CD4-positive, CD25-positive, alpha-beta regulatory T cell (primary cell): ENCODE measurements around the gene KATNA1. TPM values are rescaled to one million over a fixed set of nuclear protein-coding genes. Genes with fewer than 3 reads are reported as not detected.

Experiments
- ATAC-seq, 2 donors: fragments of 150-1000 bp; cut with Tn5 transposase; one replicate each; pipeline ENCODE4 v1.10.0; 2021; ENCODE audit warnings: low read depth in 2 of 2, moderate number of reproducible peaks in 2 of 2, moderate library complexity in 1 of 2
- DNase-seq, 3 donors: peaks; one replicate each; pipeline versions ENCODE4 v3.0.0 to v3.0.0-alpha.2; 2012 to 2022; ENCODE audit warnings: mixed read lengths in 1 of 3
- H3K27ac ChIP-seq: one replicate; pipeline ENCODE4 v1.7.0; 2013; ENCODE audit warnings: mild to moderate bottlenecking, low read length; ENCODE audit not compliant: insufficient read depth, poor library complexity, severe bottlenecking
- H3K27me3 ChIP-seq: one replicate; pipeline ENCODE4 v1.7.0; 2013; ENCODE audit warnings: low read length; ENCODE audit not compliant: control insufficient read depth, insufficient read depth
- H3K36me3 ChIP-seq: one replicate; pipeline ENCODE4 v1.7.0; 2013; ENCODE audit warnings: mild to moderate bottlenecking, low read length, moderate library complexity; ENCODE audit not compliant: control insufficient read depth, insufficient read depth
- H3K4me1 ChIP-seq: 2 replicates; pipeline ENCODE4 v1.7.0; 2013; ENCODE audit warnings: mild to moderate bottlenecking, low read length; ENCODE audit not compliant: insufficient read depth, control insufficient read depth, poor library complexity, severe bottlenecking
- H3K4me3 ChIP-seq: one replicate; pipeline ENCODE4 v1.7.0; 2013; ENCODE audit warnings: low read depth, mild to moderate bottlenecking, low read length, moderate library complexity
- H3K9me3 ChIP-seq, 2 experiments: 1 replicate in 1 of 2; 2 replicates in 1 of 2; pipeline ENCODE4 v1.7.0; 2013; ENCODE audit warnings: low read length in 2 of 2, mild to moderate bottlenecking in 1 of 2, moderate library complexity in 1 of 2; ENCODE audit not compliant: control insufficient read depth in 2 of 2
- H3K27ac Mint-ChIP-seq, 3 donors: one replicate each; pipeline ENCODE4 v1.8.0; 2020 to 2022; ENCODE audit warnings: mild to moderate bottlenecking in 3 of 3, mixed read lengths in 3 of 3, moderate library complexity in 2 of 3
- H3K27me3 Mint-ChIP-seq: one replicate; pipeline ENCODE4 v1.8.0; 2022; ENCODE audit warnings: mild to moderate bottlenecking, mixed read lengths
- H3K36me3 Mint-ChIP-seq: one replicate; pipeline ENCODE4 v1.8.0; 2020; ENCODE audit warnings: mixed read lengths
- H3K4me1 Mint-ChIP-seq, 4 donors: one replicate each; pipeline ENCODE4 v1.8.0; 2020 to 2022; ENCODE audit warnings: mixed read lengths in 4 of 4, mild to moderate bottlenecking in 1 of 4
- H3K4me3 Mint-ChIP-seq, 4 donors: one replicate each; pipeline ENCODE4 v1.8.0; 2020 to 2022; ENCODE audit warnings: mild to moderate bottlenecking in 4 of 4, mixed read lengths in 4 of 4, moderate library complexity in 3 of 4
- H3K9me3 Mint-ChIP-seq, 7 donors: one replicate each; pipeline ENCODE4 v1.8.0; 2020 to 2022; ENCODE audit warnings: mixed read lengths in 7 of 7, mild to moderate bottlenecking in 3 of 7, moderate library complexity in 2 of 7
- polyA plus RNA-seq, 4 donors: library from polyadenylated mRNA; unstranded; fragments of 300-500 nt; fragmentation: Illumina TruSeq; gene quantifications; one replicate each; pipeline ENCODE4 v1.2.3, GENCODE V29; 2021
- total RNA-seq: library from RNA; stranded (reverse); gene quantifications from one replicate; pipeline ENCODE4 v1.2.3, GENCODE V29; 2022

The KATNA1 gene
- total RNA-seq (22.9 TPM), polyA plus RNA-seq (10 to 100 TPM; 26.3 to 35.5 (median 32.0) TPM)

DNA sequence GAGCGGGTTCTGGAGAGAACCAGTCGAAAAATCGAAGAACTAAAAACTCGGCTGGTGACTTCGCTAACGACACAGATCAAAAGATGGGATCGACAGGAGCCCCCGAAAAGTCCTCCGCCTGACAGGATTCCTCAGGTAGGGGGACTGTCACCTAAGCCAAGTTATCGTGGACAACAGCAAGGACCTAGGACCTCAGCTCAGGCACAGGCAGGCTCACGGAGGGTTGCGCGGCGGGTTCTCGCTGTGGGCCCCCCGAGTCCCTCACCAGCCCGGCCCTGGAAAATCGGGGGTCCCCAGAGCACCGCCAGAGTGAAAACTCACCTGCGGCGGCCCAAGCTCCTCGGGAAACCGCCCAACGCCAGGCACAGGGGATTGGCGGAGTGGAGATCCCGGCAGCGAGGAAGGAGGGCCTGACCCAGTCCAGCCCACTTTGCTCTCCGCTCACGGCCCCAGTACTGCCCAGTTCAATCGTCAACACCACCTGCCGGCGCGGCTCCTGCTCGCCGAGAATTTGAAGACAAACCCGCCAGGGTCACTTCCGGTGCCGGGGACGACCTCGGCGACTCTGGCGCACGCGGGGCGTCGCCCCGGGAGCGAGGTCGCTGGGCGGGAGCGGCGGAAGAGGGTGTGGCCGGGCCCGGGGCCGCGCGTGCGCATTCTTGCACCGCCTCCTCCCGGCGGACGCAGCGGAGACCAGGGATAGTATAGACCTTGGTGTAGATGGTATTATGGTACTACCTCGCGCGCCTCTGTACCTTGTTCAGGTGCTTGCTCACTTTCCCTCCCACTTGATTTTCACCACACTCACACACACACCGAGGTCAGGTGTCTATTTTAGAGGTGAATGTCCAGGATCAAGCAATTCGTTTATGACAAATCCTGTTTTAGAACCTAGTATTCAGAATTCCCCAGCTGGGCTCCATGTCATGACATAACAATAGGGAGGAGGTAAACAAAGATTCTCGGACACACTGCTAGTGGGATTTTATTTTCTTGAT, at the start of gene KATNA1:
KATNA1 (minus strand) TSS at position 567 of the 998 bp plus-strand sequence. CDS start 10,167 bp downstream, outside the sequence.
- H3K27me3 ChIP-seq, result no peaks in the 10 kb centered on the region
- H3K27ac Mint-ChIP-seq, result peak within 1 kb of the TSS; percentile 94 to 98 (median 97)
- H3K27ac ChIP-seq, result peak within 1 kb of the TSS; percentile 81
- H3K9me3 ChIP-seq, result no peaks in the 10 kb centered on the region
- peaks cover 19 to 48% (median 31%) of the 10 kb centered on the region in 4 donors for H3K4me1 Mint-ChIP-seq
- H3K36me3 Mint-ChIP-seq, result peaks cover 1% of the 10 kb centered on the region
- H3K27me3 Mint-ChIP-seq, result no peaks in the 10 kb centered on the region
- DNase-seq (peak; percentile 82 to 93 (median 83)), ATAC-seq (peak; percentile 91)
- H3K9me3 Mint-ChIP-seq, result no peaks in the 10 kb centered on the region
- H3K36me3 ChIP-seq, result no peaks in the 10 kb centered on the region
- peak within 1 kb of the TSS; percentile 92 for H3K4me3 ChIP-seq
- peaks cover 23% of the 10 kb centered on the region for H3K4me1 ChIP-seq
- peak within 1 kb of the TSS; percentile 71 to 98 (median 94) for H3K4me3 Mint-ChIP-seq

DNA sequence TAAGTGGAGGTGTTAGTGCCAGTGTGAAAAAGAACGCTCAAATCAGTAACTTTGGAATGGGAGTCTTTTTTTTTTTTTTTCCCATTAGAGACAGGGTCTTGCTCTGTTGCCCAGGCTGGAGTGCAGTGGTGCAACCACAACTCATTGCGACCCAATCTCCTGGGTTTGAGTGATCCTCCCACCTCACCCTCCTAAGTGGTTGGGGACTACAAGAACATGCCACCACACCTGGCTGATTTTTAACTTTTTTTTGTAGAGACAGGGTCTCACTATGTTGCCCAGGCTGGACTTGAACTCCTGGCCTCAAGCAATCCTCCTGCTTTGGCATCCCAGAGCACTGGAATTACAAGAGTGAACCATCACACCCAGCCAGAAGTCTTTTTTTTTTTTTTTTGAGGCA, 49.7 kb upstream of the KATNA1 start:
- H3K36me3 ChIP-seq, result peaks cover 56% of the 10 kb centered on the region
- Mint-ChIP-seq H3K36me3 (peaks cover 4% of the 10 kb centered on the region), H3K4me1 (peaks cover 27 to 52% (median 42%) of the 10 kb centered on the region in 4 donors), H3K4me3 (peak overlapping the region in 1 of 4 donors; percentile 32), H3K27me3 (no peaks in the 10 kb centered on the region), H3K9me3 (no peaks in the 10 kb centered on the region), H3K27ac (no peak overlapping the region)
- DNase-seq, result no peak
- peaks cover 8% of the 10 kb centered on the region for H3K4me1 ChIP-seq
- no peaks in the 10 kb centered on the region for H3K9me3 ChIP-seq
- H3K27me3 ChIP-seq, result no peaks in the 10 kb centered on the region
- H3K4me3 ChIP-seq, result no peak overlapping the region
- ATAC-seq, result no peak
- no peak overlapping the region for H3K27ac ChIP-seq

DNA sequence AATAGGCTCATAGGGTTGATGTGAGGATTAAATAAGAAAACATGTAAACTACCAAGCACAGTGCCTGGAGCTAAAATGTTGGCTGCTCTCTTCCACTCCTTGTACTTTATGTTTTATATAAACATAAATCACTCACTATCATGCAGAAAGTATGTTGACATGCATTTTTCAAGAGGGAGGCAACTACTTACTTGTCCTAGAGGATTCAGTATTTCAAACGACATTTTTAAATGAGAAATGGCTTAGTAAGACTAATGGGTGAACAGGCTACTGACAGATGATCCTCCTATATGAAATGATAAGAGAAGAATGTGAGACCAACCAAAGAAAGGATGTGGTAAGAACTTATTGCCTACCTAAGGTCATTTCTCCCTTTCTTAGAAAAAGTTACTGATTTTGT, 48.4 kb upstream of the KATNA1 start:
- H3K9me3 Mint-ChIP-seq, result no peaks in the 10 kb centered on the region
- Histone ChIP-seq H3K4me3 (no peak overlapping the region), H3K36me3 (peaks cover 62% of the 10 kb centered on the region), H3K4me1 (peaks cover 5% of the 10 kb centered on the region), H3K9me3 (no peaks in the 10 kb centered on the region), H3K27me3 (no peaks in the 10 kb centered on the region), H3K27ac (no peak overlapping the region)
- peaks cover 28 to 47% (median 37%) of the 10 kb centered on the region in 4 donors for H3K4me1 Mint-ChIP-seq
- peaks cover 5% of the 10 kb centered on the region for H3K36me3 Mint-ChIP-seq
- no peak overlapping the region for H3K27ac Mint-ChIP-seq
- DNase-seq, result no peak
- H3K4me3 Mint-ChIP-seq, result no peak overlapping the region
- ATAC-seq, result no peak
- H3K27me3 Mint-ChIP-seq, result no peaks in the 10 kb centered on the region

DNA sequence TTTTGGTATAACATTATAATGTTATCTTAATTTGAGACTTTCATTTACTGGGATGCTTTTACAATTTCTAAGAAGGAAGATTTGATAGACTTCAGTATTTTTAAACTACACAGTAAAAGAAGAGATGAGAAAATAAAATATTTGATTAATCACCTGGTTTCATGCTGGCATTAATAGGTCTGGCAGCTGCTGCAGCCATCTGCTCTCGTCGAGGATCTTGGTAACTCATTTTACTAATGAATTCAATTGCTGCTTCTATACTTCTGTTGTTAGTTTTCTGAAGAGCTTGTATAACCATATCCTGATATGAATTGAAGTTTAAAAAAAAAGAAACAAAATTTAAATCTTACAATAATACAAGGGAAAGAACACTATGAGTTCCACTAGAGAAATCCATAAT, 46.4 kb upstream of the KATNA1 start:
- no peak overlapping the region for H3K27ac Mint-ChIP-seq
- peaks cover 59% of the 10 kb centered on the region for H3K36me3 ChIP-seq

DNA sequence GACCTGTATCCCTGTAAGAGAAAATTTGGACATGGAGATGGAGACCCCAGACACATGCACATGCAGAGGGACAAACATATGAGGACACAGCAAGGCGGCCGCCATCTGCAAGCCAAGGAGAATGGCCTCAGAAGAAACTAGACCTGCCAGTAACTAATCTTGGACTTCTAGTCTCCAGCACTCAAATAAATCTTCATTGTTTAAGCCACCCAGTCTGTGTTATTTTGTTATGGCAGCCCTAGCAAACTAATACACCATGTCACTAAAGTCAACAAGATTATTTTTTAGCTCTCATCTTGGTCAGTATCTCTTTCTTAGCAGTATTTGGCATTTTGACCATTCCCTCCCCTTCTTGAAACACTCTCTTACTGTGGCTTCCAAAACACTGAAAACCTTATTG, 42.7 kb upstream of the KATNA1 start:
- Histone ChIP-seq H3K27ac (no peak overlapping the region), H3K4me3 (no peak overlapping the region), H3K4me1 (peaks cover 4% of the 10 kb centered on the region), H3K27me3 (no peaks in the 10 kb centered on the region), H3K9me3 (no peaks in the 10 kb centered on the region), H3K36me3 (peaks cover 44% of the 10 kb centered on the region)
- DNase-seq, result no peak
- Mint-ChIP-seq H3K27ac (peak overlapping the region; percentile 10 to 75 (median 26)), H3K36me3 (peaks cover 19% of the 10 kb centered on the region), H3K27me3 (no peaks in the 10 kb centered on the region), H3K4me3 (no peak overlapping the region), H3K9me3 (peaks cover 0 to 1% (median 0%) of the 10 kb centered on the region in 7 donors), H3K4me1 (peaks cover 16 to 42% (median 29%) of the 10 kb centered on the region in 4 donors)
- ATAC-seq, result no peak

More for the DNA sequence above, 46.4 kb upstream of the KATNA1 start:
- ATAC-seq, result no peak
- Histone ChIP-seq H3K4me1 (peaks cover 3% of the 10 kb centered on the region), H3K27ac (no peak overlapping the region), H3K9me3 (no peaks in the 10 kb centered on the region), H3K4me3 (no peak overlapping the region), H3K27me3 (no peaks in the 10 kb centered on the region)
- no peak for DNase-seq
- Mint-ChIP-seq H3K27me3 (no peaks in the 10 kb centered on the region), H3K9me3 (no peaks in the 10 kb centered on the region), H3K4me3 (no peak overlapping the region), H3K4me1 (peaks cover 25 to 41% (median 32%) of the 10 kb centered on the region in 4 donors), H3K36me3 (peaks cover 11% of the 10 kb centered on the region)

DNA sequence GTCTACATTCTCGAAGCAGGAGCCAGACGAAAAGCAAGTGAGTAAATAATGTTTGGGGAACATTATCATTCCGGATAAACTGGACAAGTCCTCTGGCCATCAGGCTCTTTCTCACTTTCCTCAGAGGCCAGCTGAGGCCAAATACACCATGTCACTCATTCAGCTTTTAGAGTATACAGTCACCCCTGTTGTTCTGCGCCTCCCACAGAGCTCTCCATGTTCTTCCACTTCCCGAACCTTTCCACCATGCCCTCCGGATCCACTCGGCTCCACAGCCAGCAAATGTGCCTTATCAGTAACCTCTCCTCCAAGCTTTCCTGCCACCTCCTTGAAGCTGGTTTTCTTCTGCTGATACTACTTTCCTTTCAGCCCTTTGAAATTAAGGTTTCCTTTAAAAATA, 37.7 kb upstream of the KATNA1 start:
- Mint-ChIP-seq H3K4me3 (no peak overlapping the region), H3K27me3 (no peaks in the 10 kb centered on the region), H3K36me3 (peaks cover 30% of the 10 kb centered on the region), H3K27ac (peak overlapping the region; percentile 48 to 93 (median 59)), H3K9me3 (peaks cover 0 to 1% (median 0%) of the 10 kb centered on the region in 7 donors), H3K4me1 (peaks cover 15 to 34% (median 24%) of the 10 kb centered on the region in 4 donors)
- Histone ChIP-seq H3K36me3 (peaks cover 40% of the 10 kb centered on the region), H3K4me3 (no peak overlapping the region), H3K9me3 (no peaks in the 10 kb centered on the region), H3K27me3 (no peaks in the 10 kb centered on the region), H3K4me1 (peaks cover 4% of the 10 kb centered on the region), H3K27ac (no peak overlapping the region)
- DNase-seq (no peak), ATAC-seq (no peak)

DNA sequence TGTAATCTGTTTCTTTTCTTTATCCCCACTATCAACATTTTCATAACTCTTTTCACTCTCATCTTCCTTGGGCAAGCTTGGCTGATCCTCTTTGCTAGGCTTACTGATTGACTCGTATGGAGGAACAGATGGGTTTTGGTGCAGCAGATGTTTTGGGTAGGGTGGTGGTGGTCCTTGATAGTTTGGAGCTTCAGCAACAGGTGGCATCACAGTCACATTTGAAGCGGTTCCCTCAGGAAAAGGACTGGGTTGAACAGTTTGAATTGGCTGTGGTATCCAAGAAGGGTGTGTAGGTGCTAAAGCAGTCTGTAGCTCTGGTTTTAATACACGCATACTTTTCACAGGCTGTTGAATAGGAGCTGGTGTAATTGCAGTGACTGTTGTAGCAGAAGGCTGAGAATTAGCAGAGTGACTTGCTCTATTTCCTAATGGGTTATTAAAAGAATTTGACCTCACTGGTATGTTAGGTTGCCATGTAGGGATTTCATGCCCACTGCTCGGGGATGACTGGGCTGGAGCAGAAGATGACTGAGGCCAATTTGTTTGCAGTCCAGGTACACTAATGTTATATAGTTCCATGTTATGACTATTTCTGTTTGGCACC, 34.8 kb upstream of the KATNA1 start:
- Mint-ChIP-seq H3K9me3 (peaks cover 0 to 1% (median 0%) of the 10 kb centered on the region in 7 donors), H3K27me3 (no peaks in the 10 kb centered on the region), H3K27ac (peak overlapping the region in 1 of 3 donors; percentile 59), H3K4me3 (no peak overlapping the region), H3K4me1 (peaks cover 13 to 32% (median 23%) of the 10 kb centered on the region in 4 donors), H3K36me3 (peaks cover 37% of the 10 kb centered on the region)
- Histone ChIP-seq H3K9me3 (no peaks in the 10 kb centered on the region), H3K27ac (no peak overlapping the region), H3K36me3 (peaks cover 45% of the 10 kb centered on the region), H3K27me3 (no peaks in the 10 kb centered on the region), H3K4me3 (no peak overlapping the region), H3K4me1 (peaks cover 6% of the 10 kb centered on the region)
- ATAC-seq (no peak), DNase-seq (no peak)
